ENCODE results near the gene GEMIN7. TPM values are rescaled to one million over a fixed set of nuclear protein-coding genes. Genes with fewer than 3 reads are reported as not detected.

GEMIN7 gene
- total RNA-seq, 1 donor from 2014 or later, result 33.2 TPM

DNA sequence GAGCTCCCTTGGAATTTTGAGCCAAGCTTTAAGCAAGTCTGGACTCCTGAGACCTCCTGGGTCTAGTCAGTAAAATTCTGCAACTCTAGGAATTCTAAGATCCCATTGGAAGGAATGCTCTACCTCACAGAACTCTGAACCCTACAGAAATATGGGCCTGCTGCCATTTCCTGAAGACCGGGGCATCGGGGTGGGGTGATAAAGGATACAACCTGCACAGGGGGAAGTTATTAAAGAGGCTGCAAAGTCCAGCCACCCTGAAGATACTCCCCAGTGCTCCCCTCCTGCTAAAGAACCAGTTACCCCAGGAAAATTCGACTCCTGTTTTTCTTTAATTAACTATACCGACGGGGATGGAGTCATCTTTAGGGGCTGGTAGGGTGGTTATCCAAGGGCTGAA lies 11.5 kb downstream of the GEMIN7 start:
- no peak for DNase-seq

GRCh38 chr19:45091031-45091923 lies 12.2 kb downstream of the GEMIN7 start:
- DNase-seq, result peak; percentile 100

GRCh38 chr19:45092747-45093678 lies 14.0 kb downstream of the GEMIN7 start, which contains the start of gene PPP1R37:
PPP1R37 (plus strand) TSS chr19:45093179; CDS start chr19:45093326, 147 bp downstream.
- peak; percentile 99 for DNase-seq

DNA sequence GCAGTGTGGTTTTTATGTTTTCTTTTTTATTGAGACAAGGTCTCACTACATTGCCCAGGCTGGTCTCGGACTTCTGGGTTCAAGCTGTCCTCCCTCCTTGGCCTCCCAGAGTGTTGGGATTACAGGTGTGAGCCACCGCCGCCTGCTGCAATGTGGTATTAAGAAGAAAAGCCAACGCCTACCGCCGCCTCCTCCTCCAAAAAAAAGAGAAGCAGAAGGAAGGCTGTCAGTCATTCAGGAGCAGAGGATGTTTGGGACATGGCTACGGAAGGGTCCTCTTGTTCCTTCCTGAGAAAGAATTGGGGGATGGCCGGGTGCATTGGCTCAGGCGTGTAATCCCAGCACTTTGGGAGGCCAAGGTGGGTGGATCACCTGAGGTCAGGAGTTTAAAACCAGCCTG lies 15.1 kb downstream of the GEMIN7 start:
- DNase-seq, result no peak

DNA sequence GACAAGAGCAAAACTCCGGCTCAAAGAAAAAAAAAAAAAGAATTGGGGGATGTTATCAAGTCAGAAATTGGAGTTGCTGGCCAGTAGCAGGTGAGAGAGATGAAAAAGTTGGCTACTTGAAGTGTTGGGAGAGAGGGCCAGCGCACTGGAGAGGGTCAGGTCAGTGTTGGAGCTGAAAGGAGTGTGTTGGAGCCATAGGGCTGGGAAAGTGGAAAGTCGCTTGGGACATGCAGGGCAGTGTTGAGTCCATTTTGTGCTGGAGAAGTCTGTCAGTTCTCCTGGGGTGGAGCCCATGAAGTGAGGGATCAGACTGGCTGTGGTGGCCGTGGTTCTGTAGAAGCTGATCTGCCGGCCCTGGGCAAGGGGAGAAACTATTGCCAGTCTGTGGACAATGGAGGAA lies 15.6 kb downstream of the GEMIN7 start:
- no peak for DNase-seq

DNA sequence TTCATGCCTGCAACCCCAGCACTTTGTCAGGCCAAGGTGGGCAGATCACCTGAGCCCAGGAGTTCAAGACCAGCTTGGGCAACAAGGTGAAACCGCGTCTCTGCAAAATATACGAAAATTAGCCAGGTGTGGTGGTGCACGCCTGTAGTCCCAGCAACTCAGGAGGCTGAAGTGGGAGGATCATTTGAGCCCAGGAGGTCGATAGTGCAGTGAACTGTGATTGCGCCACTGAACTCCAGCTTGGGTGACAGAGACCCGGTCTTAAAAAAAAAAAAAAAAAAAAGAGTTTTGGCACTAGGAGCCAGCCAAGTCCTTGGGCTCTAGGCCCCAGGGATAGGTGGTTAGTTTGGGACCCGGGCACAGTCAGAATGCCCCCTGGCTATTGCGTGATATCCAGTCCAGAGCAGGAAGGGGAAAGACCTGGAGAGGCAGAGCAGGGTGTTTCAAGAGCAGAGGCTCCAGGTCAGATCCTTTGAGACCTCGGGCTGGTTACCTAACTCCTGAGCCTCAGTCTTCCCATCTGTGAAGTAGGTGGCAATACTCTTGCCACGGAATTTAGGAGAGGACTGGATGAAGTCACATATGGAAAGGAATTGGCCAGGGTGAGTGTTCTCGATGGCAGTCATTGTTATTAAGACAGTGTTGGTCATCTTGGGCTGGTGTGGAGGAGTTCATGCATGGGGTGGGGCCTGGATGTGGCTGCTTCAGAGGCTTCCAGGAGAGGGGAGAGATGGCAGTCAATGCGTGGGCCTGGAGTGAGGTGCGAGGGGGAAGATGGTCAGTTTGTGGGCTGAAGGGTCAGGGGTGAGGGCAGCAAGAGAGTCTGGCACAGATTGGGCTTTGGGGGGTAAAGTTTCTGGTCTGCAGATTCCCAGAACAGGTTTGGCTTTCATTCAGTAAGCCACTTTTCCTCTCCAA lies 16.7 kb downstream of the GEMIN7 start:
- no peak for DNase-seq

DNA sequence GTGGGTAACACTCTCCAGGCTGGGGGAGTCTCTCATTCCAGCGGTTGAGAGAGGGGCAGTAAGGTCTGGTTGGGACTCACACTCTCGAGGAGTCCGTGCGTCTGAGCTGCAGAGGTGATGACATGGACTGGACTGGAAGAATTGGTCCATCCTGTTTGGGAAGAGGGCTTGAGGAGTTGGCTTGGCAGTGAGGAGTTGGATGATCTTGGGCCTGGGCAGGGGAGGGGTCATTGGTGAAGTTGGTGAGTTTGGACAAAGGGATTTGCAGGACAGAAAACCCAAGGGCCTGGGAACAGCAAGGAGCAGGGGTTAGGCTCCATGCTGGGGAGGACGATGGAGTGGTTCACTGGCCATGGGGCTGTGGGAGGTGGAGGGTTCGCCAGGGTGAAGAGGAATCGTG lies 17.6 kb downstream of the GEMIN7 start:
- DNase-seq, result no peak

GRCh38 chr19:45097450-45097775 lies 18.4 kb downstream of the GEMIN7 start:
- no peak for DNase-seq

GRCh38 chr19:45097776-45098520 lies 18.9 kb downstream of the GEMIN7 start:
- peak; percentile 89 for DNase-seq

- peak; percentile 81 for DNase-seq
These were observed 19.7 kb downstream of the GEMIN7 start for GRCh38 chr19:45098521-45099466.

- DNase-seq, result peak; percentile 32
These were observed 20.6 kb downstream of the GEMIN7 start for GRCh38 chr19:45099467-45100191.

- DNase-seq, result no peak
These were observed 21.1 kb downstream of the GEMIN7 start for GRCh38 chr19:45100201-45100600.

- DNase-seq, result no peak
These were observed 21.8 kb downstream of the GEMIN7 start for GRCh38 chr19:45100846-45101252.

DNA sequence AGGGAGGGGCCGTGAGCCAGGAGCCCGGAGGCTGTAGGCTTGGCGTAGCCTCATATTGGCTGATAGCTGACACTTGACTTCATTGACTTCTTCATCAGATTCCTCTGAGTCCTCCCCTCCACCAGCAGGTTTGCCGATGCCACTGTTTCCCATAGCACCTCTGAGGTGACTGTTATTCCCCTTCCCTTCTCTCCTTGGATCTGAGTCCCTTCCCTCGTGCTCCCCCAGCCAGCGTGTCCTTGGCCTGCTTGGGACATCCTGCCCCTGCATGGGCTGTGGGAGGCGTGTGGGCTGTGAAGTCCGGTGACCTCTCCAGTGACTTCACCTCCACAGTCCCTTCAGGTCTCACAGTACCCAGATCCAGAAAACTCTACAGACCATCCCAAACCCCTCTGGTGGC lies 22.7 kb downstream of the GEMIN7 start:
- DNase-seq, result no peak

- DNase-seq, result no peak
These were observed 23.4 kb downstream of the GEMIN7 start for GRCh38 chr19:45102481-45102880.

- no peak for DNase-seq
These were observed 24.1 kb downstream of the GEMIN7 start for GRCh38 chr19:45103156-45103507.

- DNase-seq, result no peak
These were observed 24.7 kb downstream of the GEMIN7 start for GRCh38 chr19:45103508-45104319.

- DNase-seq, result no peak
These were observed 25.7 kb downstream of the GEMIN7 start for GRCh38 chr19:45104658-45105349.
